Activated CD8-positive, alpha-beta memory T cell treated with anti-CD3 and anti-CD28 coated beads for 1 hour (primary cell): Measurements from ENCODE around the gene RAB2B.
A peak's percentile ranks its signal among the peaks of the same experiment; 100 is the strongest.

Source experiments
- DNase-seq, 2 donors: peaks; one replicate each; pipeline ENCODE4 v3.0.0-alpha.2; 2020; ENCODE audit warnings: low read depth in 1 of 2; ENCODE audit errors: extremely low read depth in 1 of 2

The RAB2B gene

GRCh38 chr14:21476925-21477681 lies at the start of gene RAB2B, which contains the start of gene TOX4:
RAB2B (minus strand) TSS chr14:21476959; CDS start chr14:21476872, 87 bp downstream.
TOX4 (plus strand) TSS chr14:21477195; CDS start chr14:21477279, 84 bp downstream.
- DNase-seq, result peak; percentile 84 to 87

GRCh38 chr14:21525962-21526671 lies 49.4 kb upstream of the RAB2B start, which contains the start of gene SALL2:
SALL2 (minus strand) TSS chr14:21526346; CDS start chr14:21526127, 219 bp downstream.
- peak; percentile 27 to 52 for DNase-seq

- DNase-seq, result no peak
These were observed 48.8 kb upstream of the RAB2B start for GRCh38 chr14:21525571-21525961.

GRCh38 chr14:21524575-21525490 lies 48.1 kb upstream of the RAB2B start:
- DNase-seq, result no peak

- no peak for DNase-seq
These were observed 46.4 kb upstream of the RAB2B start for GRCh38 chr14:21523203-21523602.

DNA sequence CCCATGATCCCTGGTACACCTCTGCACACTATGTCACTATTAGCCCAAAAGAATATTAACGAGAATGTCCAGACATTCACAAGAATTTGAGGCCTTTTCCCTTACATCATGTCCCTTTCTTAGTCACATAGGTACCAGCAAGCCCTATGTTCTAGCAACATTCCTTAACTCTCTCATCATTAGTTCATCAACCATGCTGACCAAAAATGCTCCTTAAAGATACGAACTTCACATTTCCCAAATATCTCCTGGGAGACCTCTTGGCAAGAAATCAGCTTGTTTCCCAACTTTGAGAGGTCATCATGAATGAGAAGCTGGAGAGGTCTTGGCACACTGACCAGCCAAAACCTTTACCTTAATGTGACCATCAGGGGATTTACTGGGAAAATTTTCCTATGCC lies 44.7 kb upstream of the RAB2B start:
- no peak for DNase-seq

DNA sequence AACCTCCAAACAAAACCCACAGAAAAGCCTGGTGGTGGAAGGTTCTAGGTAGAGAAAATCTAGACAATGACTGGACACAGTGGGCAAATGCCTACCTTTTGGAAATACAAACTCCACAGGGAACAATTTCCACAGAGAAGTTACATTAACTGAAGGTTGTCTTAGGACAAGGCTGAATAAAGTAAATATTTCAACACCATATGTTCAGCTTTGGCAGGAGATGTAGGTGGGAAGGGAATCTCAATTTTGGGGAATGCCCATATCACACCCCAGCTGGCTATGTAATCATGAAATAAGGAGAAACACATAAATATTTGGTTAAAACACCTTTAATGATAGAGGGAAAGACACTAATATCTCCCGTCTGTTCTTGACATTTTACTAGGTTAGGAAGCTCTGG lies 44.0 kb upstream of the RAB2B start:
- DNase-seq, result no peak

- no peak for DNase-seq
These were observed 42.0 kb upstream of the RAB2B start for GRCh38 chr14:21518725-21519124.

DNA sequence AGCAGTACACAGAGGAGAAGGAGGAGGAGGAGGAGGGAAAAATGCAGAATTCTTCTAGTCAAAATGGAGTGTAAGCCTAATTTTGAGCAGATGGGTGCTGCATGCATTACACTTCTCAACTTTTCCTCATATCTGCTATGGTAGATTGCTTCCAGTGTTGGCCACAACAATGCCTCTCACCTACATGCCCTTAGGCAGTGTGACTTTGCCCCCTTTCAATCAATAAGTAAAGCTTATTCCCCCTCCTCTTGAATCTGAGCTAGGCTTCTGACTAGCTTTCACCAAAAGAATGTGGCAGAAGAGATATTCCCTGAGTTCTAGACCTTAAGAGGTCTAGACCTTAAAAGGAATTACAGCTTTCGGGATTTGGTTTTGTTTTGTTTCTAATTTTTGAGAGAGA lies 37.6 kb upstream of the RAB2B start:
- DNase-seq, result no peak

DNA sequence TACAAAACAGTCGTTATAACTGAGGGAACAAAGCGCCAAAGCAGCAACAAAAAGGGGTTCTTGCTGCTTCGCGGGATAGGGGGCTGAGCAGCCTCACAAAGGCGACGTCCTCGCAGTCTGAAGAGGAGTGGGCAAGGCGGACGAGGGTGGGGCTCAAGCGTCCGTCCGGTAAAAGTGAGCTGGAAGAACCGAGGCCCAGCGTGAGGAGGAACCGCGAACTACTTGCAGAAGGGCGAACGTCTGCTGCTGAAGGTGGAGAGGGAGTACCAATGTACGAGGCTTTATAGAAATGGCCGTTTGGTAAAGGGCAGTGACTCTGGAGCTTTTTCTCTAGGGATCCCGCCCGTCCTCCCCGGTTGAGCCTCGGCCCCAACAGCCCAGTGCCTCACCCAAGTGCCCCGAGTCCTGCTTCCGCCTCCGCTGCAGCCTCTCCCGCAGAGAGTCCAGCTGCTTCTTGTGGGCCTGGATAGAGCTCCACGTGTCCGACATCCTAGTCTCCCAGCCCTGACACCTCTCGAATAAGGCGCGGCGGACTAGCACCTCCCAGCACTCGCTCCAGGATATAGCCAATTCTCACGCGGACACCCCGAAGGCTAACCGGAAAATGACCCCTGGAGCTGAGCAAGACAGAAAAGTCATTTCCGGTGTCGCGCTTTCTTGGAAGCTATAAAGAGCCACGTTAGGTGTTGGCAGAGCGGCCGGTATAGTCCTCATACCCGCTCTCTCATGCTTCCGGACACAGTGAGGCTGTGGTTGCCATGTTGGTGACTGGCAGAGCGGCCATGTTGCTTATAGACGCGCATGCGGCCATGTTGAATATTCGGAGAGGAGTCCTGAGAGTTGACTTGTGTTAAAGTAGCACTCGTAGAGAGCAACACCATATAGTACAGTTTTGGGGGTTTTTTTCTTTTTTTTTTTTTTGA lies 34.2 kb upstream of the RAB2B start, which contains the start of gene METTL3:
TSS of gene METTL3 (minus strand) at position 606 of the 923 bp plus-strand sequence. CDS start at position 489, 117 bp downstream.
- DNase-seq, result peak; percentile 82 to 88

- DNase-seq, result no peak
These were observed 32.8 kb upstream of the RAB2B start for GRCh38 chr14:21509432-21510143.

- DNase-seq, result no peak
These were observed 29.8 kb upstream of the RAB2B start for GRCh38 chr14:21506557-21506956.

DNA sequence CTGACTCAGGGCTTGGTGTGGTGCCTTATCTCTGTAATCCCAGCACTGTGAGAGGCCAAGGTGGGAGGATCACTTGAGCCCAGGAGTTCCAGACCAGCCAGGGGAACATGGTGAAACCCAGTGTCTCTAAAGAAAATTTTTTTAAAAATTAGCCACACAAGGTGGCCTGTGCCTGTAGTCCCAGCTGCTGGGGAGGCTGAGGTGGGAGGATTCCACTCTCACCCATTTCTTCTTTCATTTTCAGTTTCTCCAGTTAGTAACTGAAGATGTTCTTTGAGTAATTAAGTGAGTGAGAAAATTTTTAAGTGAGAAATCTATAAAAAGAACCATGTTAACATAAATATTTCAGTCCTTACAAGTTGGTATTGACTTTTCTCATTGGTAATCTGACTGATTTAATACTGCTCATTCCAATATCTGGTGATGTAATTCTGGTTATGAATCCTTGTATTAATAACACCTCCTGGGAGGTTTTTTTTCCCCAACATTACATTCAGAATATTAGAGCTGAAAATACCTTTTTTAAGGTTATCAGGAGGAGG lies 28.3 kb upstream of the RAB2B start:
- DNase-seq, result no peak

DNA sequence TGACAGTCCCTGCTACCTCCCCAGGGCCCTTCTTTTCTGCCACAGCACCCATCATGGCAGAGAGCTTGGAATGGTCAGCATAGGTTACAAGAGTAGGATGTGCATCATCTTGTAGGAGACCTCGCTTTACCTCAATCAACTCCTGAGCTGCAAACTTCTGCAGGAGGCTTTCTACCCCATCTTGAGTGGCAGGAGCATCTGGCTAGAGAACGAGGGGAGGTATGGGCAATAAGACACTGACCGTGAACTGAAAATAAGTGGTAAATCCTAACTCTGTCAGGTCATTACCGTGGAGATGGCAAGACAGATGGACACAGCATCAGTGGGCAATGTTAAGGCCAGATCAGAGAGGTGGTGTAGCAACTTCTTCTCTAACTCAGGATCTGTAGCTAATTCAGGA lies 26.6 kb upstream of the RAB2B start:
- no peak for DNase-seq

DNA sequence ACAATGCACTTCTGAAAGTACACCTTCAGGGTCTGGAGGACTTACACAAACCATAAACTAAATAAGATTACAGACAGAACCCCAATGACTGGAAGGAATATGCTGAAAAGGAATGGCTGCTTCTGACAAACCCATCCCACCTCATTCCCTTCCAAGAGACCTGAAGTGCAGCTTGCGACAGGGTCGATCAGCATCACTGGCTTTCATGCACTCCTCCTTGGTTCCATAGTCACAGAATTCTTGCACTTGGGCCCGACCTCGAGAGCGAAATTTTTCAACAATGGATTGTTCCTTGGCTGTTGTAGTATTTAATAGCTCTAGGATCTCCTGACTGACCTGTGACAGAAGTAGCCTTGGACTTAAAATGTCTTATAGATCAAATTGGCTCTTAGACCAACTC lies 24.8 kb upstream of the RAB2B start:
- DNase-seq, result no peak

GRCh38 chr14:21498540-21499526 lies 22.1 kb upstream of the RAB2B start:
- no peak for DNase-seq

DNA sequence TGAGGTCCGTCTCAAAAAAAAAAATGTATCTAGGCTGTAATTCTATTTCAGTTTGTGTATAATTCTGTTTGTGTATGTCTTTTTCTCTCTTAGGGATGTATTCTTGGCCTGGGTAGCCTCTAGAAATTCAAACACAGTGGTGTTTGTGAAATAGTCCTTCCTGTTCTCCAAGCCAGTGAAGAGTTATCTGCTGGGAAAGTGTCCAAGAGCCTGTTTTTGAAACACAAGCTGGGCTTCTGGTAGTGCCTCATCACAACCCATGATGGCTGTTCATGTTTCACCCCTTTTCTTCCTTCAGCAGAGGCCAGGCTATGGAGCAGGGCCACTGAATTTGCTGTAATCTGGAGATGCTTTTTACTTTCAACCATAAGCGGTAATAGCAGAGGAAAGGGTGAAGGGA lies 19.7 kb upstream of the RAB2B start:
- DNase-seq, result no peak
